RWPE2 (cell line): ENCODE data around the gene SAMD14.

Experiments used
- ATAC-seq: fragments of 200-7000 bp; cut with Tn5 transposase; 3 replicates; pipeline ENCODE4 v1.9.1; 2021; ENCODE audit warnings: low read depth
- DNase-seq: peaks from one replicate; pipeline ENCODE4 v3.0.0-alpha.2; 2020; ENCODE audit warnings: low spot score
- H3K27ac ChIP-seq: fragments of 450-650 bp; 2 replicates; pipeline ENCODE4 v1.5.1; 2017; ENCODE audit warnings: mild to moderate bottlenecking; ENCODE audit not compliant: poor library complexity, severe bottlenecking
- H3K27me3 ChIP-seq: fragments of 250-450 bp; sonication (Bioruptor Pico); 2 replicates; pipeline ENCODE4 v1.5.1; 2021; ENCODE audit warnings: mild to moderate bottlenecking, moderate library complexity; ENCODE audit not compliant: insufficient read depth, poor library complexity, severe bottlenecking
- H3K36me3 ChIP-seq: fragments of 250-450 bp; sonication (Bioruptor Pico); 2 replicates; pipeline ENCODE4 v1.5.1; 2020; ENCODE audit warnings: low read depth, mild to moderate bottlenecking, moderate library complexity
- H3K4me1 ChIP-seq: fragments of 250-450 bp; sonication (Bioruptor Pico); 2 replicates; pipeline ENCODE4 v1.5.1; 2021; ENCODE audit warnings: mild to moderate bottlenecking, moderate library complexity; ENCODE audit not compliant: insufficient read depth, poor library complexity, severe bottlenecking
- H3K4me3 ChIP-seq: fragments of 250-450 bp; sonication (Bioruptor Pico); 2 replicates; pipeline ENCODE4 v1.5.1; 2021; ENCODE audit warnings: mild to moderate bottlenecking, moderate library complexity; ENCODE audit not compliant: severe bottlenecking
- H3K9me3 ChIP-seq: fragments of 250-450 bp; sonication (Bioruptor Pico); 2 replicates; pipeline ENCODE4 v1.5.1; 2021; ENCODE audit warnings: mild to moderate bottlenecking, moderate library complexity; ENCODE audit not compliant: severe bottlenecking
- TF ChIP-seq, protein P1 (sequence below): fragments of 450-650 bp; IDR thresholded peaks from one replicate; pipeline ENCODE4 v1.5.1; 2017; ENCODE audit warnings: mild to moderate bottlenecking, moderate library complexity; ENCODE audit not compliant: poor library complexity, severe bottlenecking

Gene SAMD14

DNA sequence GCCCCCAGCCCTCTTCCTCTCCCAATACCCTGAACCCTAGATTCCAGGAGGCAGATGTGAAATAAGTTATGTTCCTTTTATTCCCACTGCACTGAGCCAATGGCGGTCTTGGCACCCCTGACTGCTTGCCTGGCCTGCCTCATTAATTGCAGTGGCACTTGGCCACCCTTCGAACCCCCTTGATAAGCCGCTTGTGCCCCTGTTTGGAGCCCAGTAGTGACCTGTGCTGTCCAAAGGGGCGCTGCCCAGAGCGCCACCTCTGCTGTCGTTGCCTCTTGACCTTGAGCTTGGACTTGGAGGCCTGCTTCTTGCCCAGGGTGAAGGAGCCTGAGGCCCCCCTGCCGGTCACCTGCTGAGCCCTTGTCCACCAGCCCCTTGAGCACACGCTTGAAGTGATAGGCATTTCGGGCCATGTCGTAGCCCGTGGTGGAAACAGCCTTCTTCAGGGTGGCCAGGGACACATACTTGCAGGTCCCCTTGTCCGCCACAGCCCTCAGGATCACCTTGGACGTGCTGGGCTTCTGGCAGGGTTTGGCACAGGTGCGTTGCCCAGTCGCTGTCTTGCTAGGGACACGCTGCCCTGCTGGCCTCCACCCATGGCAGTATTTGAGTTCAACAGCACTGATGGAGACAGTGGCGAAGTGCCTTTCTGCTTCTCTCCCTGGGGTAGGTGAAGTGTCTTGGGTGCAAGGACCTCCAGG is 41.6 kb upstream of the SAMD14 start:
- no peak for ATAC-seq

DNA sequence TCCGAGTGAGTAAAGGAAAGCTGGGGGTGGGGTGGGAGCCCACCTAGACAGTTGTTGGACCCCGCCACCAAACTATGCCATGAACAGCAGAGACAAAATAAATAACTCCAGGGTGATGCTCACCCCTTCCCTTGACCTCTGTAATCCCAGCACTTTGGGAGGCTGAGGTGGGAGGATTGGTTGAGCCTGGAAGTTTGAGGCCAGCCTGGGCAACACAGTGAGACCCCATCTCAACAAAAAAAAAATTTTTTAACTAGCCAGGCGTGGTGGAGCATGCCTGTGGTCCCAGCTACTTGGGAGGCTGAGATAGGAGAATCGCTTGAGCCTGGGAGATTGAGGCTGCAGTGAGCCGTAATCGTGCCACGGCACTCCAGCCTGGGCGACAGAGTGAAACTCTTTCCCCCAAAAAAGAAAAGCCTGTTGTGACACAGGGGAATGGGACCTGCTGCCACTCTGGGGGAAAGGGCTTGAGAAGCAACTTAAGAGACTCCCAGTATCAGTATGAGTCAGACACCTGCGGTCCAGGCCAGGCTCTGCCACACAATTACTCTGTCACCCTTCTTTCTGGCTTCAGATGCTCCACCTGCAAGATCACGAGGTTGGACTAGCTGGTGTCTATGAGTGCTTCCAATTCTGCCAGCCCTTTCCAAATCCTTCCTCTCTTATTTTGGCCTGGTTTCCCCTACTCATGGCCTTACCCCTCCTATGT is 40.9 kb upstream of the SAMD14 start:
- Histone ChIP-seq H3K4me1 (no peaks in the 10 kb centered on the region), H3K27ac (no peak overlapping the region), H3K36me3 (no peaks in the 10 kb centered on the region), H3K4me3 (no peak overlapping the region), H3K27me3 (no peaks in the 10 kb centered on the region), H3K9me3 (no peaks in the 10 kb centered on the region)
- ATAC-seq (peak; percentile 47; the same call in 2 of the 3 replicates), DNase-seq (no peak)
- TF ChIP-seq, protein P1, sequence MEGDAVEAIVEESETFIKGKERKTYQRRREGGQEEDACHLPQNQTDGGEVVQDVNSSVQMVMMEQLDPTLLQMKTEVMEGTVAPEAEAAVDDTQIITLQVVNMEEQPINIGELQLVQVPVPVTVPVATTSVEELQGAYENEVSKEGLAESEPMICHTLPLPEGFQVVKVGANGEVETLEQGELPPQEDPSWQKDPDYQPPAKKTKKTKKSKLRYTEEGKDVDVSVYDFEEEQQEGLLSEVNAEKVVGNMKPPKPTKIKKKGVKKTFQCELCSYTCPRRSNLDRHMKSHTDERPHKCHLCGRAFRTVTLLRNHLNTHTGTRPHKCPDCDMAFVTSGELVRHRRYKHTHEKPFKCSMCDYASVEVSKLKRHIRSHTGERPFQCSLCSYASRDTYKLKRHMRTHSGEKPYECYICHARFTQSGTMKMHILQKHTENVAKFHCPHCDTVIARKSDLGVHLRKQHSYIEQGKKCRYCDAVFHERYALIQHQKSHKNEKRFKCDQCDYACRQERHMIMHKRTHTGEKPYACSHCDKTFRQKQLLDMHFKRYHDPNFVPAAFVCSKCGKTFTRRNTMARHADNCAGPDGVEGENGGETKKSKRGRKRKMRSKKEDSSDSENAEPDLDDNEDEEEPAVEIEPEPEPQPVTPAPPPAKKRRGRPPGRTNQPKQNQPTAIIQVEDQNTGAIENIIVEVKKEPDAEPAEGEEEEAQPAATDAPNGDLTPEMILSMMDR = no peak

More for the DNA sequence above, 41.6 kb upstream of the SAMD14 start:
- no peaks in the 10 kb centered on the region for H3K36me3 ChIP-seq
- no peaks in the 10 kb centered on the region for H3K9me3 ChIP-seq
- no peak overlapping the region for H3K27ac ChIP-seq
- no peak overlapping the region for H3K4me3 ChIP-seq
- TF ChIP-seq, protein P1 = no peak
- H3K4me1 ChIP-seq = no peaks in the 10 kb centered on the region
- H3K27me3 ChIP-seq = no peaks in the 10 kb centered on the region
- no peak for DNase-seq

DNA sequence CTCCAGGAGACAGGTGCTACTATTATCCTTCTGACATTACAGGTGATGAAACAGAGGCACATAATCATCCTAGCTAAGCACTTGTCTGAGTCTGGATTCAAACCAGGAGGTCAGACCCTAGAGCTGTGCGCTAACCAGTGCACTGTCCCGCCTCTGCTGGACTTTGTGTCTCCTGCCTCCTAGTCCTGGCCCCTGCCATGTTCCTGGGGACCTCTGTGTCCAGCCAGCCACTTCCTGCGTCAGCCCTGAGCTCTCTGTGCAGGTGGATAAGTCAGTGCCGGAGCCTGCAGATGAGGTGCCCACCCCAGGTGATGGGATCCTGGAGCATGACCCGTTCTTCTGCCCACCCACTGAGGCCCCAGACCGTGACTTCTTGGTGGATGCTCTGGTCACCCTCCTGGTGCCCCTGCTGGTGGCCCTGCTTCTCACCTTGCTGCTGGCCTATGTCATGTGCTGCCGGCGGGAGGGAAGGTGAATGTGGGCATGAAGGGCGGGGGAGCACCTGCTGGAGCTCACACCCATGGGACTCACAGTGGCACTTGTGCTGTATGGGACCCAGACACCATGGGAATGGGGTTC is 40.0 kb upstream of the SAMD14 start:
- H3K27ac ChIP-seq = no peak overlapping the region
- TF ChIP-seq, protein P1 = no peak
- H3K4me3 ChIP-seq = no peak overlapping the region
- no peaks in the 10 kb centered on the region for H3K36me3 ChIP-seq
- no peak for ATAC-seq
- no peaks in the 10 kb centered on the region for H3K27me3 ChIP-seq
- DNase-seq = no peak
- no peaks in the 10 kb centered on the region for H3K4me1 ChIP-seq
- no peaks in the 10 kb centered on the region for H3K9me3 ChIP-seq

DNA sequence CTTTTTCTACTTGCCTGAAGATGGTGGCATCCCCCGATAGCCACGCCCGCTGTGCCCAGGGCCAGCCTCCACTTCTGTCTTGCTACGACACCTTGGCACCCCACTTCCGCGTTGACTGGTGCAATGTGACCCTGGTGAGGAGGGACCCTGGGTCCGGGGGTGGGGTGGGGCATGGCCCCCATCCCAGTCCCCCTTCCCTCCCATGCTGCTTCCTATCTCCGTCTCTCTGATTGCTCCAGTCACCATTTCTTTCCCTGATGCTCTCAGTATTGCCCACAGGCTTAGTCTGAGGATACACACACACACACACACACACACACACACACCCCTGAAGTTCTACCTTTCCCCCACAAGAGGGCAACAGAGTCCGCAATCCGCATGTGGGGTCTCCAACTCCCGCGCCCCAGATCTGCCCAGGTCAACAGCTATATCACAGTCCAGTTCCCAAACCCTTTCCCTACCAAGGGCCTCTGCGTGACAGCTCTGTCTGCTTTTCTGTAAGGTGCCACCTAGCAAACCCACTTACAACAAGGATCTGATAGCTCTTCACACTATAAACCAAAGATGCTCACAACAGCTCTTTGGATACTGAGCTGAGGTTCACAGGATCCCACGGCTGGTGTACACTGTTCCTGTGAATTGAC is 39.3 kb upstream of the SAMD14 start:
- TF ChIP-seq, protein P1 = peak; percentile 95
- H3K4me1 ChIP-seq = no peaks in the 10 kb centered on the region
- no peaks in the 10 kb centered on the region for H3K36me3 ChIP-seq
- H3K4me3 ChIP-seq = no peak overlapping the region
- H3K27me3 ChIP-seq = no peaks in the 10 kb centered on the region
- H3K9me3 ChIP-seq = no peaks in the 10 kb centered on the region
- DNase-seq (no peak), ATAC-seq (peak; percentile 37; the same call in 2 of the 3 replicates)
- no peak overlapping the region for H3K27ac ChIP-seq
